GM03348 (cell line): ENCODE results near the gene OR9G4.

ENCODE experiments used
- DNase-seq: peaks from one replicate; pipeline ENCODE4 v3.0.0; 2012; ENCODE audit warnings: low spot score

OR9G4 gene

DNA sequence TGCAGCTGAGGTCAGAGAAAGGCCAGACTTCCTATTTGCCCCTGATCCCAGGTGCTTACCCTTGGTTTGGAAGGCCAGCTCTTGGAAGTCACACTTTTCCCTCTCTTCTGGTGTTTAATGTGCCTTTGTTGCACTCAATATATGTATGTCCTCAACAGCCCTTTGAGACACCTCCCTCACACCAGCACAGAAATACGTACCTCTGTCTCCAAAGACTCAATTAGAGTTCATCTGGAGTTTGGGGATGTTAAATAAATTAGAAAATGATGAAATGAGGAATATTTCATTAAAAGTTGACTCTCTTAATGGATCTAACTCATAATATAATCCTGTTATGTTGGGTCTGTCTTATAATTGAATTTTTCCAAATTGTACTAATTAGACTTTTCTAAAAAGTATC is at the start of gene OR9G4:
Gene OR9G4 (minus strand): TSS at position 101 of the 400 bp plus-strand sequence. CDS start 4,931 bp downstream, outside the sequence.
- no peak for DNase-seq

DNA sequence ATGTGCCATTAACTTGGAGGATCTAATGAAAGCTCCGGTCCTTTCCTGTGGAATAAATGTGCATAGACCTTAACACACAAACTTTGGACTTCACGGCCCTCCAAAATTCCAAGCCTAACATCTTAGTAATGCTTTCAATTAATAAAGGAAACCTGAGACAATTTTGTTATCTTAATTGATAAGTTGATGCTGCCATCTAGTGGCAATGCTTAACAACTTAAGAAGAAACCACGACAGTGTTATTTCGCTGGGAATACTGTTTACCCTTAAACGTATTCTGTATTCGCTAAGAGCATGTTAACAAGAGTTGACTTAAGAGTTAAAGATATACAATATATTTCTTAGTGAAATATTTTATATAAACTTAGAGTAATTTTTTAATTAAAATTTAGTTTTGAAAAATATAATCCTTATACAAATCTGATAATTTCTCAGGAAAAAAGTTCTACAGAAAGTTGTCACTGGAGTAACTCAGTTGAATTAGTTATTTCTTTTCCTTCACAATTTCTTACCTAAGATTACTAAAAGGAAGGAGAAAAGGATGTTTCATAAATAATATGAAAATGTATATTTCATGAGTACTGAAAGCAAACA is 35.0 kb upstream of the OR9G4 start:
- DNase-seq: peak; percentile 54

DNA sequence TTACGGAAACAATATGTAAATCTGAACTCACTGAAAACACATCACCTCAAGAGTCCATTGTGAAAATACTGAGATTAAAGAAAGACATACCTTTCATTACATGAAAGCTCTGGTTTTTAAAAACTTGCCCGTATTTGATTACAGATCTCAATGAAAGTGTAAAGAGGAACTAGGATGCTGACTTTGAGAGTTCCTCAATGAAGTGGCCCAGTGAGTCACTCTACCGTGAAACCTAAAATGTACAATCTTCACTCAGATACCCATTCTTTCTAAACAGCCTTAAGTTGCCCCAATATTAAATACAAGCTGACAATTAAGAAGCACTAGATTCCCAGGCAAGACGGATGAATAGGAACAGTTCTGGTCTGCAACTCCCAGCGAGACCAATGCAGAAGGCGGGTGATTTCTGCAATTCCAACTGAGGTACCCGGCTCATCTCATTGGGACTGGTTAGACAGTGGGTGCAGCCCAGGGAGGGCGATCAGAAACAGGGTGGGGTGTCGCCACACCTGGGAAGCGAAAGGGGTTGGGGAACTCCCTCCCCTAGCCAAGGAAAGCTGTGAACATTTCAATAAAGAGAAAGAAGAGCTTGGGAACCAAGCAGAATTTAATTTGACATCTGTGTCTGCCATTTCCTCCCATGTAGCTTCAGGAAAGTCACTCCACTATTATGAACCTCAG is 33.8 kb upstream of the OR9G4 start:
- DNase-seq: no peak

DNA sequence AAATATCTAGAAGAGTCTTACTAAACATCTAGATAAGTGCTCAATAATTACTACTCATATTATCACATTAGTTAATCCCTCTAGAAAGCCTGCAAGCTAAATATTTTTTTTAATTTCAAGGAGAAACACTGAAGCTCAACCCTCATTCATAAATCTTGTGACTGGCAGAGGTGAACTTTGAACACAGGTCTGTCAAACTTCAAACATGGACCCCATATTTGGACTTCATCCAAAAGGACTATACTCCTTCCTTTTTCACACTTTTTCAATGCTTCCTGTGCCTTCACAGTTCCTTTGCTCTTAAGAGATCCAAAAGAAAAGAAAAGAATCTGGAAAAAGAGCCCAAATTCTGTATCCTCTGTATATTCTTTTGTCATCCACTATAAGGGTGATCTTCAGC is 28.3 kb upstream of the OR9G4 start:
- no peak for DNase-seq

DNA sequence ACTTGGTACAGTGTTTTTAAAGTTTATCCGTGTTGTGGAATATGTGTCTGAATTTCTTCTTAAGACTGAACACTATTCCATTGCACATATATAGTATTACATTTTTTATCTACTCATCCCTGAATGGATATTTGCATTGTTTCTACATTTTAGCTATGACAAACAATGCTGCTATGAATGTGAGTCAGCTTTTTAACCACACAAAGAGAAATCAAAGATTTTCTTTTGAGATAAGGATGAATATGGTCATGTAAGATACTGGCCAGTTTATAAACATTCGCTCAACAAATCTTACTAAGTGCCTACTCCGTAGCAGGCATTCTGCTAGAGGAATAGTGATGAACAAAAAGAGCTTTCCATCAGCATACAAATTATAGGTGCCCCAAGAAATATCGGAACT is 16.5 kb upstream of the OR9G4 start:
- no peak for DNase-seq

DNA sequence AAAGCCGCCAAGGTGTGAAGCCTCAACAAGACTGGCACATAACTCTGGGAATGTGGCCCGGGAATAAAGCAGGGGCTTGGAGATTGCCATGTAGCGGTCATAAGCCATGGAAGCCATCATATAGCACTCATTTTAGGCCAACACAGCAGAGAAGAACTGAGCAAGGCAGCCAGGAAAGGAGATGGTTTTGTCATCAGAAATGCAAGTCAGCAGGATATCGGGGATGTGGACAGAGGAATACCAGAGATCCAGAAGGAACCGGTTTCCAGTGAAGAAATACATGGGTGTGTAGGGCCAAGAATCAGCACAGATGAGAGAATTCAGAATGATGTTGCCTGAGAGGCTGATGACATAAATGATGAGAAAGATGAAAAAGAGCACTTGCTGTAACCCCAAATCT is 3.0 kb upstream of the OR9G4 start:
- no peak for DNase-seq

DNA sequence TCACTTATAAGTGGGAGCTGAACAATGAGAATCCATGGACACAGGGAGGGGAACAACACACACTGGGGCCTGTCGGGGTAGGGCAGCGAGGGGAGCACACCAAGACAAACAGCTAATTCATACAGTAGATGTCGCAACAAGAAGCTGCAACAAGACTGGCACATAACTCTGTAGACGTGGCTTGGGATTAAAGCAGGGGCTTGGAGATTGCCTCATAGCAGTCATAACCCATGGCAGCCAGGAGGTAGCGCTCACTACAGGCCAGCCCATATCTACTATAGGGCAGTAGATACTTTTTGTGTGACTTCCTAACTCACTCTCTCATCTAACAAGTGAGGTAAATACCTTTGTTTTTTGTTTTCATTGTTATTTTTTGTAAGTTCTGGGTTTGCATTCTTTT is 1.7 kb upstream of the OR9G4 start:
- DNase-seq: no peak

DNA sequence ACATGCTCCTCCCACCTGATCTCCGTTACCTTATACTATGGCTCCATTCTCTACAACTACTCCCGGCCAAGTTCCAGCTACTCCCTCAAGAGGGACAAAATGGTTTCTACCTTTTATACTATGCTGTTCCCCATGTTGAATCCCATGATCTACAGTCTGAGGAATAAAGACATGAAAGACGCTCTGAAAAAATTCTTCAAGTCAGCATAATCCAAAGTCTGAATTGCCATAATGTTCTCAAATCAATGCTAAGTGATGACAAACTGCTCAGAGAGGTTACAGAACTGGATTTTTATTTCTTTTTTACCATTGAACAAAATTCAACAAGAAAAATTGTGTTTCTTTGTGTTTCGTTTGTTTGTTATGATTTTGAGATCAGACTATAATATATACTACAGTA is 7.6 kb downstream of the OR9G4 start:
- no peak for DNase-seq

DNA sequence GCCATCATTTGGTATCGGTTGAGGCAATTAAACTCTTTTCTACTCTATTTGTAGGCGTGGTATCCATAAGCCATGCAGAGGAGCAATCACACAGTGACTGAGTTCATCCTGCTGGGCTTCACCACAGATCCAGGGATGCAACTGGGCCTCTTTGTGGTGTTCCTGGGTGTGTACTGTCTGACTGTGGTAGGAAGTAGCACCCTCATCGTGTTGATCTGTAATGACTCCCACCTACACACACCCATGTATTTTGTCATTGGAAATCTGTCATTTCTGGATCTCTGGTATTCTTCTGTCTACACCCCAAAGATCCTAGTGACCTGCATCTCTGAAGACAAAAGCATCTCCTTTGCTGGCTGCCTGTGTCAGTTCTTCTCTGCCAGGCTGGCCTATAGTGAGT is 8.4 kb downstream of the OR9G4 start:
- DNase-seq: no peak

DNA sequence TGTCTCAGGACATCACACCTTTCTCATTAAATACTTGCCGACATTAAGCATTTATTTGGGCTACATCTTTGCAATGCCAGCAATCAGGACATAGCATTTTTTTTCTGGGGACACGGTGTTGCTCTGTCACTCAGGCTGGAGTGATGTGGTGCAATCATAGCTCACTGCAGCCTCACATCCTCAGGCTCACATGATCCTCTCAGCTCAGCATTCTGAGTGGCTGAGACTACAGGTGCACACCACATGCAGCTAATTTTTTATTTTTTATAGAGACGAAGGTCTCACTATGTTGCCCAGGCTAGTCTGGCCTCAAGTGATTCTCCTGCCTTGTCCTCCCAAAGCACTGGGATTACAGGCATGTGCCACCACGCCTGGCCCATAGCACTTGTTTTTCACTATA is 28.0 kb downstream of the OR9G4 start:
- no peak for DNase-seq

DNA sequence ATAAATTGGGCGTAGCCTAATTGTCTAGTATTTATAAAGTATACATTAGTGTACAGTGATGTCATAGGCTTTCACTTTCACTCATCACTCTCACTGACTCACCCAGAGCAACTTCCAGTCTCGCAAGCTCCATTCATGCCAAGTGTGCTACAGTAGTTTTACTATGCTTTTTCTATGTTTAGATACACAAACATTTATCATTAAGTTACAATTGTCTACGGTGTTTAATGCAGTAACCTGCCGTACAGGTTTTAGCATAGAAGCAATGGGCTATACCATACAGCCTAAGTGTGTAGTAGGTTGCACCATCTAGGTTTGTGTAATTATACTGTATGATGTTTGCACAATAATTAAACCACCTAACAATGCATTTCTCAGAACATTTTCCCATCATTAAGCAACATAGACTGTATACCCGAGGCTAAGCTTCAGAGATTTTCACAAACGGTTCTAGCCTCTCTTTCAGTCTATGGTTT is 32.1 kb downstream of the OR9G4 start:
- no peak for DNase-seq

DNA sequence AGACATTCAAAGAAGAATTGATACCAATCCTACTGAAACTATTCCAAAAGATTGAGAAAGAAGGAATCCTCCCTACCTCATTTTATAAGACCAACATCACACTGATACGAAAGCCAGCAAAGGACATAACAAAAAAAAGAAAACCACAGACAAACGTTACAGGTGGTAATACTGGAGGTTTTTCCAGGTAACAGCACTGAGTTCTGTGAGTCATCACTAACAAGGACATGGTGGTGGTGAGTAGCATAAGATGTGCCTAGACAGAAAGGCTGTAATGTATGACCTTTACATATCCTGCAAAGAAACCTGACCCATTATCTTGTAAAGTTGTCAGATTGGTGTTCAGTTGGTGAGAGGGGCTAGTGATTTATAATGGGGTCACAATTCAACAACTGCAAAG is 34.3 kb downstream of the OR9G4 start:
- DNase-seq: no peak

DNA sequence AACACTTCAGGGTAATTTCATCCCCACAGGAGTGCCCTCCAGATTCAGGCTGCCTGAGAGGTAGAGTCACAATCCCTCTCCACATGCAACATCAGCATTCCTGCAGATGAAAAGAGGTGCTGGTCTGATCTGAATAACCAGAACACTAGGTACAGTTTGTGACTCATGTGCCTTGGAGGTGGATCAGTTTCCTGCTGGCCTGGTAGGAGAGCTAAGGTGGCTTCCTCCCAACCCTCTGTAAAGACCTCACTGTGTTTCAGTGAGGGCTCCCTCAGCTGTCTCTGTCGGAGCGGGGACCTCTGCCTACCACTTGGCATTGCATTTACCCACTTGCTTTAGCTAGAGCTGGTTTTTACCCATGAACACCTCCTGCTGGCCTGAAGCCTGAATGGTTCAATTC is 42.0 kb downstream of the OR9G4 start:
- no peak for DNase-seq

DNA sequence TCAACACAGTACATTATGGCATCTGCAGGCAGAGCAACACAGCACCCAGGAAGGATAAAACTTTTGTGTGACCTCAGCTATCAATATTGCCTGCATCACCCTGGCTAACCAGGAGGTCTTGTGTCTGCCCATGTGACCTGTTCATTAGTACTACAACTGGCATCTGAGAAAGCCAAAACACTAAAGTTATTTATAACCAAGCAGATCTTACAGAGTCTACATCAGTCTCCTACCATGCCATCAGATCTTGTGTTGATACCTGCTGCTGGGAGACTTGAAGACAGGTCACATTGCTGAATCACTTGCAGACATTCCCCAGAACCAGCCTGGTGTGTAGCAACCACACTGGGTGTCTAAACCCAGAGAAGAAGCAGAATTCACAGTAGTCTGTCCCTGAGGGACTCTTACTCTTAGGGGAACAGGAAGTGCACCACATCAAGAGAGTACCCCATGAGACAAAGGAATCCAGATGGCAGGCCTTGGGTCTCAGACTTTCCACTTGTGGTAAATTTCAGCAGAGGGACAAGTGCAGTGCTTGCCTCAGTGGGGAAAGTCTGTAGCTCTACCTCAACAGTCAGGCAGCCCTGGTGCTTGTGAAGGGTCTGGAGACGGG is 42.6 kb downstream of the OR9G4 start:
- no peak for DNase-seq

DNA sequence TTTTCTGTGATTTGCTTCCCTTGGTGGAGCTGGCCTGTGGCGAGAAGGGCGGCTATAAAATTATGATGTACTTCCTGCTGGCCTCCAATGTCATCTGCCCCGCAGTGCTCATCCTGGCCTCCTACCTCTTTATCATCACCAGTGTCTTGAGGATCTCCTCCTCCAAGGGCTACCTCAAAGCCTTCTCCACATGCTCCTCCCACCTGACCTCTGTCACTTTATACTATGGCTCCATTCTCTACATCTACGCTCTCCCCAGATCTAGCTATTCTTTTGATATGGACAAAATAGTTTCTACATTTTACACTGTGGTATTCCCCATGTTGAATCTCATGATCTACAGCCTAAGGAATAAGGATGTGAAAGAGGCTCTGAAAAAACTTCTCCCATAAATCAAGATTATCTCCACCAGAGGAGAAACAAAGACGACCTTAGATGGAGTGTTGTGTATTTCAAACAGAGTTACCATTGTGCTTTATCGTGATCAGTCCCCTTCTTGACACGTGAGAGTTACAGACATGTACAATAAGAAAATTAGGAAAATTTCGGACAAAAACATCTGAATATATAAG is 47.5 kb downstream of the OR9G4 start:
- DNase-seq: no peak

DNA sequence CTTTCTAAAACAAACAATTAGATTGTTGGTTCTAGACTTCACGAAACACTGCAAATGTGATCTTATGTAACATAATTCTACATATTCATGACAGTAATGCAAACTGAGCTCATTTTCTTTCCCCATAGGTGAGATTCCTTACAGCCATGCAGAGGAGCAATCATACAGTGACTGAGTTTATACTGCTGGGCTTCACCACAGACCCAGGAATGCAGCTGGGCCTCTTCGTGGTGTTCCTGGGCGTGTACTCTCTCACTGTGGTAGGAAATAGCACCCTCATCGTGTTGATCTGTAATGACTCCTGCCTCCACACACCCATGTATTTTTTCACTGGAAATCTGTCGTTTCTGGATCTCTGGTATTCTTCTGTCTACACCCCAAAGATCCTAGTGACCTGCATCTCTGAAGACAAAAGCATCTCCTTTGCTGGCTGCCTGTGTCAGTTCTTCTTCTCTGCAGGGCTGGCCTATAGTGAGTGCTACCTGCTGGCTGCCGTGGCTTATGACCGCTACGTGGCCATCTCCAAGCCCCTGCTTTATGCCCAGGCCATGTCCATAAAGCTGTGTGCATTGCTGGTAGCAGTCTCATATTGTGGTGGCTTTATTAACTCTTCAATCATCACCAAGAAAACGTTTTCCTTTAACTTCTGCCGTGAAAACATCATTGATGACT is 48.1 kb downstream of the OR9G4 start:
- no peak for DNase-seq

DNA sequence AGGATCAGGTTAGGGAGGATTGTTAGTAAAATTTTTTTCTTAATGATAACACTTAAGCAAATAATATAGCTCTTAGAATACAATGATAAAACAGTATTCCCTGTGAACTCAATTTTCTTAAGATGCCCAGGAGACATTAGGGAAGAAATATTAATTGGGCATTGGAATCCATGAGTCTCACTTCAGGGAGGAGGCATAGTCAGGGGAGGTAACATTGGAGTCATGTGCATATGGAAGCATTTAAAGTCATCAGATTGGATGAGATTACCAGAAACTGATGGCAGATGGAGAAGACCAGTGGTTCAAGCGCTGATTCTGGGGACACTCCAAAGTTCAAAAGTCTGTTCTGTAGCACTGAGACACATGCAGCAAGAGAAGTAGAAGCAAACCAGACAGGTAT is 49.7 kb downstream of the OR9G4 start, which contains the start of gene OR9G1:
Gene OR9G1 (plus strand): TSS at position 301 of the 400 bp plus-strand sequence. CDS start 1,293 bp downstream, outside the sequence.
- DNase-seq: no peak

DNA sequence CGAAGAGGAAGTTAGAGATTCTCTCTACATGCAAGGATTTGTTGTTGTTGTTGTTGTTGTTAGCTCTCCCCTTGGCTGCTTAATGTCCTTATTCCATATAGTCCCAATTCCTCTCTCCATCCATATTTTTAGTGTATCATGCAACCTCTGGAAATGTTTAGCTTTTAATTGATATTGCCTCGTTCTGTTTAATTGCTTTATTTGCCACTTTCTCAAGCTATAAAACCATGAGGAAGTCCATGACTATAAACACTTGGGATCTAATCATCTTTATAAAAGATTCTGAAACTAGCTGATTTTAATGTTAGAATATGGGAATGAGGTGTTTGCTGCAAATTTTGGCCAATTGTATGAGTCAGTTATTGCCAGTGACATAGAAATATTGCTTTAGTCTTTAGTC is 55.1 kb downstream of the OR9G4 start:
- DNase-seq: no peak
